HG02759 (cell line): ENCODE data around the gene SH2D5.
A peak's percentile ranks its signal among the peaks of the same experiment; 100 is the strongest.
"Not testable (repeated sequence)": the region's sequence is repeated elsewhere in the genome, so short reads cannot be mapped to it uniquely, and the experiment has no call there.

ENCODE experiments used
- ATAC-seq: cut with Tn5 transposase; IDR thresholded peaks from one replicate; pipeline ENCODE4 v1.9.1; 2021; ENCODE audit warnings: mild to moderate bottlenecking, moderate library complexity; ENCODE audit not compliant: unreplicated experiment

Gene SH2D5

DNA sequence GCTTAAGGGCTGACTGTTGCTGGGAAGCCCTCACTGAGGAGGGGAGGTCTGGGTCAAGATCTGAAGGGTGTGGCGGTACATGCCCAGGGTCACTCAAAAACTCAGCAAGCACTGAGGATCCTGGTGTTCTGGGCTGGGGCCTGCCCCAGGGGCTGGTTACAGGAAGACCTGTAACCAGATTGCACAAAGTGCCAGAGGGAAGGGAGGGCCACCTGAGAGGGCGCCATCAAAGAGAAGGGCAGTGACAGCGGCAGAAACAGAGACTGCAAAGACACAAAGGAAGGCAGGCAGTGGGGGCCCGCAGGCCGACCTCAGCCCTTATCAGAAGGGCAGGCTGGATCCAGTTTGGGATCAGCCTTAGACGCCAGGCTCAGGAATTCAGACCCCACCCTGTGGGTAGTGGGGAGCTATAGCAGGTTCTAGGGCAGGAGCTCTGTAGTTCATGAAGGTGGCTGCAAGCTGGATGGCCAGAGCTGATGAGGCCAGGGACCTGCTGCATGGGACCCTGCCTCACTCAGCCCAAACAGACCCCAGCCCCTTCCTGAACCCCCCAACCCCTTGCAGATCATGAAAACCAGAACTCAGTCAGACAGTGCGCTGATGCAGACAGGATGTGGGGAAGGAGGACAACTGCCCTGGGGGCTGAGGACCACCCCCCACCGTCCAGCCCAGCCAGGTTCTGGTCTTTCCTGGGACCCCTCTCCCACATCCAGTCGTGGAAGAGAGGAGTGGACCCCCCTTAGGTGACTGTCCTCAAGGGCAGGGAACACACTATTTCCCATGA is 3.9 kb downstream of the SH2D5 start:
- no peak for ATAC-seq

DNA sequence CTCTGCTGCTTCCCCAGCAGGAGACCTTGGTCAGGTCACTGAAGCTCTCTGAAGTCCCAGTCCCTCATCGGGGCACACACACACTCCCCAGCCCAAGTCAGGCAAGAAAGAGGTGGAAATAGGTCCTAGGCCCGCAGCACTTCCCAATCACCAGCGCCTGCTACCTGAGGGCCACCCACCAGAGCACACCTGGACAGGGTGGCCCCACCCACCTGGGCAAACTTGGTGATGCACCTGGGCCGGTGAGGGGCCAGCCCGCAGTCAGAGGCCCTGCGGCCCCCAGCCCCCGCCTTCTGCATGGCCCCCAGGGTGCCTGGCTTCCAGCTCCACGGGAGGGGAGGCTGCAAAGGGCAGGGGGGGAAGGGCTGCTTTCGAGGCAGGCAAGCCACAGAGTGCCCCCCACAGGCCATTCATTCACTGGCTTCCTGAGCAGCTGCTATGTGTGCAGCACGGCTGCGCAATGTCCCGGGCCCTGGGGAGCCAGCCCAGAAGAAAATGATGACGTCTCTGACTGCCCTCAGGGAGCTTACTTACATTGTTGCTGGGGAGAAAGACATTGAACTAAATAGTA is 4.7 kb downstream of the SH2D5 start:
- ATAC-seq = no peak

DNA sequence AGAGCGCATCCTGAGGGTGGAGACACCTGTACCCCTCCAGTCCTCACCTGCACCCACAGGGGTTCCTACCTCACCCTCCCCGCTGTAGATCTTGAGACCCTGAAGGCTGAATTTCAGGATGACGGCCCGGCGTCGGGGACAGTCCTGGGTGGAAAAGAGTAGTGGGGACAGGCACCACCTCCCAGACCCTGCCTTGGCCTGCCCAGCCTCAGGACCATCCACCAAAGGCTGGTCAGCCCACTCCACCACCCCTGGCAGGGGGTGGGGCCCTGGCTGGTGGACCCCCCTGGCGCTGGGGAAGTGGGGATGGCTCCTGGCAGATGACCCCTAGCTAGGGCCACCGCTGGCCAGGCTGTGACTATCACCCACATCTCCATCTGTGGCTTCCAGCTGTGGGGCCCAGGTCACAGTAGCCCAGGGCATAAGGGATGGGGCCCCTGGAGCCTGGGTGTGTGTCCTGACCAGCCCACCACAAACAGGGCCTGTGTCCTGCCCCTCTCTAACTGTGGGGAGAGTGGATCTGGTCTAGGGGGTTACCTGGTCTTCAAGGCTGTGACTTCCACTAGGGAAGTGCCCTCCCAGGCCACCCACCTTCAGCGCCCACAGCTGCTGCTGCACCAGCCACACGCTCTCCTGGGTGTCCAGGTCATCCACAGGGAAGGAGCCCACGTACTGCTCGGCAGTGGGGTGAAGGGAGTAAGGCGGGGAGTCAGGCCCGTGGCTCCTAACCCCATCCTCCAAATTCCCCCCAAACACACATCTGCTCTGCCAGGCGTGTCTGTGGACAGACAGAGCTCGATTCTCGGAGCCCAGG is 5.4 kb downstream of the SH2D5 start:
- ATAC-seq = no peak

DNA sequence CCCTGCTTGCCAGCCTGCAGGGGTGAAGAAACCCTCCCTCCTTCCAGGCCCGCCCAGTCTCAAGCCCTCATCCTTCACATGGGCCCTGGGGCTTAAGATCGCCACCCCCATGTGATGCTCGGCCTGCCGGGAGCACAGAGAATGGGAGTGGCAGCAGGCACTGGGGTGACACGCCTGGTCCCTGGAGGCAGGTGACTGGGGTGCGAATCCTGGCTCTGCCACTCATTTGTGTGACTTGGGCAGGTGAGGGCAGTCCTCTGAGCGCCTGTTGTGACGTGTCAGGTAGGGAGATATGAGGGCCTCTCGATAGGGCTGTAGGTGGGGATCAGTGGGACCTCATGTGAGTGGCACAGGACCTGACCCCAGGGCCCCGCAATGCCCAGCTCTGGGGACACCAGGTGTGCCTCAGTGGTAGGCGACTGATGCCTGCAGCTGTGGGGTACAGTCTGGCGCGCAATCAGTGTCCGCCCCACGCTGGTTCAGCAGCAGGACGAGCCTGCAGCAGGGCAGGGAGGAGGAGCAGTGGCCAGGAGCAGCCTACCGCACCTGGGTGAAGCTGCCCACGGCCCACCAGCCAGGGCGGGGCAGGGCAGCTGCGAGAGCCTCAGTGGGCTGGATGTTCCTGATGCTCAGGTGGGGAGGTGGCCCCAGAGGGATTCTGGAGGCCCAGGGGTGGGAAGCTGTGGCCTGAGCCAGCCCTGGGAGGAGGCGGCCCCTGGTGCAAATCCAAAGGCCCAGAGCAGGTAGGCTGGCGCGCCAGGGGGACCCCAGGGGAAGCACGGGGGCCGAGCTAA is 6.2 kb downstream of the SH2D5 start:
- no peak for ATAC-seq

DNA sequence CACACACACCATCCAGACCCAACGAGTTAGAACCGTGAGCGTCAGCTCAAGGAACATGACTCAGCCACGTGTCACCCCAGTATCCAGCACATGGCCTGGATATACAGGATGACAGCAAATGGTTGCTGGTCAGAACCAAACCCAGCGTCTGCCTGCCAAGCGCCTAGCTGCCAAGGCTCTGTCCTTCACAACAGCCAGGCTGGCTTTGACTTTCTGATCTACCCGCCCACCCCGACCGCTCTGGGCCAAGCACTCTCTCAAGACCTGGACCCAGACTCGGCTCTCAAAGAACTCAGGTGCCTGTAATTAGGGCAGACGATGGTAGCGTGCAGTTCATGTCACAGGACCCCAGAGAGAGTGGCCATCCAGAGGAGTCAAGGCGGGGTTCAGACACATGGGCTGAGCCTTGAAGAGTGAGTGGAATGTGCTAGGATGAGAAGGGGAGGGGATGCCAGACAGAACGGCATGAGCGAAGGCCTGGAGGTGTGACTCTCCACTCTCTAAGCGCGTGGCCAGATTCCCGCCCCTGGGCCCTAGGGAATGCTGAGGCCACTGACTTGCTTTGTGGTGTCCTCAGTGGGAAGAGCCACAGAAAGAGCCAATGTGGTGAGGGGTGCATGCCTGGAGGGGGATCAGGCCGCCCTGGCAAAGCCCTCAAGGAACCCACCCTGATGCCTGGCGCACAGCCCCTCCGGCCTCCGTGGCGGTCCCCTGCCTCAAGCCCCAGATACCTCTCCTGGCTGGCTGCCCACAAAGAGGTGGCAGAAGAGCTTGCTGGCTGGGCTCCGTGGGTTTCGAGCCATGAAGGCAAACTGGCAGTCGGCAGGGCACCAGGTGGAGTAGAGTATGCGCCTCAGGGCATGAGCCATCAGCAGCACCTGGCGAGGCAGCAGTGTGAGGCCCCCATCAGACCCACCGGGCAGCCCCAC is 7.0 kb downstream of the SH2D5 start:
- no peak for ATAC-seq

DNA sequence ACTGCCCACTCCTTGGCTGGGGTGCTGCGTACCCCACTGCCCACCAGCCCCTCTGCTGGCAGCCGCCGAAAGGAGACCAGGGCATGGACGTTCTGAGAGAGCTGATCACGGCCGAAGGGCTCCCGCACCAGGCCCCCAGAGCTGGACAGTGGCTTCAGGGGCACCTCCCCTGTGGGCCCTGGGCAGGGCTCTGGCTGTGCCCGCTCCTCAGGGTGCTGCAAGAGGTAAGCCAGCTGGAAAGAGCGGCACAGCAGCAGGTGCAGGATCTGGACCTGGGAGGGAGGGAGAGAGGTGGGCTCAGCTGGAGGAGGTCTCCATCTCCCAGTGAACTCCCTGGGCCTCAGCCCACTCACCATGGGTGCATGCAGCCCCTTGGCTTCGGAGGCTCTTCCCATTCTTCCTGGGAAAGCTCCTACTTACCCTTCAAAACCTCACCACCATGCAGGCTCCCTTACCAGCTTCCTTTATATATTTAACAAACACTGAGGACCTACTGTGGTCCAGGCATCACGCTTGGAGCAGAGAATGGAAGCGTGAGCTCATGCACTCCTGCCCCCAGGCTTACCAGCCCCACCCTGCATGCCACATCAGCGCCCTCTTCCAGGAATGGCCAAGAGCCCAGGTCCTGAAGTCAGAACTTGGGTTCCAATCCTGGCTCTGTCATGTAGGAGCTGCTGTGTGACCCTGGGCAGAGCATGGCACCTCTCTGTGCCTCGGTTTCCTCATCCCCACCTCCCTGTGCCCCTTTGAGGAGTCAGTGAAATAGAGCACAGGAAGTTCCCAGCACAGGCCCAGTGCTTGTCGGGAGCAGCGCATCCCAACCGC is 7.9 kb downstream of the SH2D5 start:
- no peak for ATAC-seq

DNA sequence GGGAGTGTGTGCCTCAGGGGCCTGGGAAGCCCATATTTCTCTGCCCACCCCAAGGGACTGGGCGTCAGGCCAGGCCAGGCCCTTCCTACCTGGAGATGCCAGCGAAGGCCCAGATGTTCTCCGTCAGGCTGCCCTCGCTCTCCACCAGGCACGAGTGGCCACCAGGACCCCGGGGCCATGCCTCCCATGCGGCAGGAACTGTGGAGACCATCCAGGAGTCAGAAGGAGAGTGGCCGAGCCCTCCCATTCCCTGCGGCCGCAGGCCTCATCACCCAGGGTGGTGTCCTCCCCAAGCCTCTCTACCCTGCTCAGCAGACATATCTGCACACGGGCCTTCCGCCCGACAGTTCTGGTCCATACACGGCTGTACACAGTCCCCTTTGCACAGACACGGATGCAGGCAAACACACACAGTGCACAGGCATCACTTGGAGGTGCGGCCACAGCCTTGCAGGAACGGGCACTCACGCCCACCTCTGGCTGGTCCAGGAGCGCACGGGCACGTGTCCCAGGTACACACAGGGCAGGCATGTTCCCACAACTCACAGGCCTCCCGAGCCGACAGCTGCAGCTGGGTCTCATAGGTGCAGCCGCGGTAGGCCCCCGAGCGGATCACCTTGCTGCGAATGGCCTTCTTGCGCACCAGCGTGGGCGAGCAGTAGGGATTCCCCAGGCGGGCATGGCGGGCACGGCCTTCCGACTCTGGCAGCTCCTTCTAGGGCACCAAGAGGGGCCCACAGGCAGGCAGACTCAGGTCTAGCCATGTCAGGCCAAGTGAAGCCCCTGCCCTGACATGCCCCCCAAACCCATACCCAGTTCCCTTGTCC is 8.8 kb downstream of the SH2D5 start:
- no peak for ATAC-seq

DNA sequence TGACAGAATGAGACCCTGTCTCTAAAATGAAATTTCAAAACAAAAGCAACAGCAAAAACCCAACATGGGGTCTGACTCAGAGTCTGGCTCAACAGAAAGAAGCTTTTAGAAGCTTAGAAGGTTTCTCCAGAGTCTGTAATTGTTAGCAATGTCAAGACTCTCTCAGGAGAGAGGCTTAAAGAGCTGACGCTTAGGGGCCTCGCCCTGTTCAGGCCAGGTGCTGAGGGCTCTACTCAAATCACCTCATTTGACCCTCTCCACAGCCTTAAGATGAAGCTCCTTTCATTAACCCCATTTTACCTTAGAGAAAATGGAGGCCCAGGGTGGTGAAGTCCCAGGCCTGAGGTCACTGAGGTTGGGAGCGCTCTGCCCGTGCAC is 9.4 kb downstream of the SH2D5 start:
- no peak for ATAC-seq

DNA sequence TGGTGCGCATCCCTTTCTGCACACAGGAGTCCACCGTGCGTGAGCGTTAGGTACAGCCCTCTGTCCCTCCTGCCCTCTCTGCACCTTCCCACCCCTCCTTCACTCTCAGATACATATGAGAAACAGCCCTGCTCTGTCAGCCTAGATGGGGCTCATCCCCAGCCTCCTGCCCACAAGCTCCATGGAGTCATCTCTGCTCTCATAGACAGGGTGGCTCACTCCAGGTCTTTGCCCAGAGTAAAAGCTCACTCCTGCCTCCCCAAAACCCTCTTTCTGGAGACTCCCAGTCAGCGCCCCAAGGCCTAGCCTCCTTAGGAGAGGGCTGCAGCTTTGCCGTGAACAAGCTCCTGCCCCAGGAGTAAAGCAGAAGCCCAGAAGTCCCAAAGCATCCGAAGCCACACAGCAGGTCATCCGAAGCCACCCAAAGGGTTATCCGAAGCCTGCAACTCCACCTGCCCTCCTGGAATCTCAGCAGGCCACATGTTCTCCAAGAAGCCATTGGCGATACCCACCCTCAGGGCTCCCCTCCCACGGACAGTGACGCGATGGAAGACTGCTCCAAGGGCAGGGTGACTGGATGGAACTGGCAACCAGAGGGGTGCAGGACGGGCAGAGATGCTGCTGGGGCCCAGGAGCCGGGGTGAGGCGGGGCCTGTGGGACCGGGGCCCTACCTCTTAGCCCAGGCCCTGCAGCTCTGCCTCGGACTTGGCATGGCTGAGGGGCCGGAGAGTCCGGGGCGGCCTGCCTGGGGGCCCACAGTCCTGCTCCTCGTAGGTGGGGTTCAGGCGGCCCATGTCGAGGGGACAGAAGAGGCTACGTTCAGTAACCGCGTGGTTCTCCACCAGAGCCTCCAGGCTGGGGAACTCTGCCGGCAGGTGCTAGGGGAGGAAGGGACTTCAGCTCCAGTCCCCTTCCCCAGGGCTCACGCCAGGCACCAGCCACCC is 11.1 kb downstream of the SH2D5 start:
- no peak for ATAC-seq

DNA sequence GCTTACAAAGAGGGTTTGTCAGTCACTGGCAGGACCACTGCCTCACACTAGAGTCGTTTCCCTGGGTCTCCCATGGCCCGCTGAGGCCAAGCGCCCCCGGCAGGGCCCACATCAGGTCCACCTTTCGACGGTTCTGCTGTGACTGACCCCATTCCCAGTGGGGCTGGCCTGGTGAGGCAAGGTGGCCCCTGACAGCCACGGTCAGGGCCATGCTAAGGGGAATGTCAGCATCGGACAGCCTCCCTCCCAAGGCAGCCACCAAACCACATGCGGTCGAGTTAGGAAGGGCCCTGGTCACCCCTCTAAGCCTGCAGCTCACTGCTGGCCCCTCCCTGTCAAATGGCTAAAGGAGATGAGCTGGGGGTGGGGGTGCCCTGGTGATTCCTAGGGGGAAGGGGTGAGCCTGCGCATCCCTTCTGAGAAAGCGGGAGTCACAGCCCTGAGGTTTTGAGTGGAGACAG is 11.8 kb downstream of the SH2D5 start:
- ATAC-seq = no peak

DNA sequence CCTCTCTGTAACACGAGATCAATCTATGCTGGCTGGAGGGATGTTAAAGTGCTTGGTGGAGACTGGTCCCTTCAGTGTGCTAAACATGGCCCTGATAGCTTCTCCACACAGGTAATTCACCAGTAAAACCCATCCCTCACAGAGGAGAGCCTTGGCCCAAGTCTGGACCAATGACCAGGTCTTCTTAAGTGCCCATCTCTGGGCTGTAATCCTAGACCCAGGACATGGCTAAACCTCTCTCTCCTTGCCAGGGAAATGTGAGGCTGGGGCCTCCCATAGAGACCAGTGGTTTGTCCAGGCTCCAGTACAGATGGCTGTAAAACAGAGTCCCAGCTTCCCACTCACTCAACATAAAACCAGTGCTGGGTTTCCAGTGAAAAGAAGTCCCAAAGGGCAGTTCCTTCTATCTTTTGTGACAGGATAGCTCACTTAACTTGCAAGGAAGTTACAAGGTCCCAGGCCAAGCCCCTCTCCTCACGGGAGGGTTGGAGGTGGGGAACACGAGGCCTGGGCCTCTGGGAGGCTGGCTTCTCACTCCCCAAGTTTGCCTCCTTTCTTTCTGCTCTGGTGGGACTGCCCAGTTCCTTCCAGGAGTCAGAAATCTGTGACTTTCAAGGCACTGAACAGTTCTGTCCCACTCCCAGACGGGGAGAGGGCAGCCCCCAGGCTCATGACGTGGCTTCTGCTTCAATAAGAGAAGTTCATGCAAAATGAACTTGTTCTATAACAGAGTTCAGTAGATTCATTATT is 12.5 kb downstream of the SH2D5 start:
- no peak for ATAC-seq

DNA sequence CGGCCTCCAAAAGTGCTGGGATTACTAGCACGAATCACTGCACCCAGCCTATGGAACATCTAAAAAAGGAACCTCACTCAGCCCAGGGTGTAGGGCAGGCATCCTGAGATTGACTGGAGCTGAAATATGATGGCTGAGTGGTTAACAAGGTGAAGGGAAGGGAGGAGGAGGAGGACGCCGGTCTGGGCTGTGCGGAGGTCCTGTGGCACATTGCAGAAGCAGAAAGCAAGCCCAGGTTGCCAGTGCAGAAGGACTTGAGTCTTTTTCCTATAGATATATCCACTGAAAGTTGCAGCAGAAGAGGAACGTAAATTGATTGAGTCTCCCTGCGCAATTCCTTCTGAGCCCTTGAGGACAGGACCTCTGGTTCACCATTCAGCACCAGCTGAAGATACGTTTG is 13.2 kb downstream of the SH2D5 start:
- ATAC-seq = no peak

DNA sequence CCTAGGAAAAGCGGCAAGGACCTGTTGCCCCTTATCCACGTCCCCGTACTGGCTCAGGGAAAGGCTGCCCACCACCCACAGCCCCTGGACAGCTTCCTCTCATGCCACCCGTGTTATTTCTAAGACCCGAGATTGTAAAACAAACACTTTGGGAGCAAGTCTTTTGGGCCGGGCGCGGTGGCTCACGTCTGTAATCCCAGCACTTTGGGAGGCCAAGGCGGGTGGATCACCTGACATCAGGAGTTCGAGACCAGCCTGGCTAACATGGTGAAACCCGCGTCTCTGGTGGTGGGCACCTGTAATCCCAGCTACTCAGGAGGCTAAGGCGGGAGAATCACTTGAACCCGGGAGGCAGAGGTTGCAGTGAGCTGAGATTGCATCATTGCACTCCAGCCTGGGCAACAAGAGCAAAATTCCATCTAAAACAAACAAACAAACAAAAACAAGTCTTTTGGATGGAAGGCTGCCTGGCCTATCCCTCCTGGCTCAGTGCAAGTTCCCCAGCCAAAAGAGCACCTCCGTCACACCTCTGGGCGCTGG is 14.1 kb downstream of the SH2D5 start:
- not testable (repeated sequence) for ATAC-seq

DNA sequence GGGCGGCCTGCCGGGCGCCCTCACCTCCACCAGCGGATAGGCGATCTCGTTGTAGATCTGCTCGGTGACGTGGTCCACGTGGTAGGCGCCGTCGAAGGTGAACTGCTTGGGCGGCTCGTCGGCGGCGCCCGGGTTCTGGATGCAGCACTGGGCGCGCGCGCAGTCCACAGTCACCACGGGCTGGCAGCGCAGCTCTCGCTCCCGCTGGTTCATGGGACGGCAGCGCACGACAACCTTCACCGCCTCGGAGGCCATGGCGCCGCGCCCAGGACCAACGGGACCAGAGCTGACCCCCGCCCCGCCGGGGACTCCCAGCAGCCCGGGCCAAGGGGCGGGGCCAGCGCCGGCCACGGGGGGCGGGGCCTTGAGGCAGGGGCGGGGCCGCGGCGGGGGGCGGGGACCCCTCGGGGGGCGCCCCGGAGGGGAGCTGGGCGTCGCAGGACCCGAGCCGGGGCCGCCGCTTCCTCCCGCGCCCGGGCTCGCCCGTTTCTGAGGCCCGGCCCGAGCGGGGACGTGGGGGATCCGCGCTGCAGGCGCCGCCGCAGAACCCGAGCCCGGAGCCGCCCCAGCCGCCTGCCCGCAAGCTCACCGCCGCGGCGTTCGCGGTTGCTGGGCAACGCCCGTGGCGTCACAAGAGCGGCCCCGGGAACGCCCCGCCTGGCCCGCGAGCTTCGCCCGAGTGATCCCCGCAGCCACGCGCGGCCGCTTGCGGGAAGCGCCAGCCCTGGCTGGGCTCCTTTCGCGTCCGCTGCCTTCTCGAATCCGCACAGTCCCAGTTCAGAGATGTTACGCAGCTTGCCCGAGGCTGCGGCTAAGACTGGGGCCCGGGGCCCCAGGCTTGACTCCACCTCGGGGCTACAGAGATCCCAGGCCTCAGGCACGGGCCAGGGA is 14.8 kb downstream of the SH2D5 start, which contains the start of gene KIF17:
Gene KIF17, minus strand, starts transcription at position 556 of the 891 bp plus-strand sequence. Its CDS starts 301 bp downstream, at position 255.
- ATAC-seq = peak; percentile 58

DNA sequence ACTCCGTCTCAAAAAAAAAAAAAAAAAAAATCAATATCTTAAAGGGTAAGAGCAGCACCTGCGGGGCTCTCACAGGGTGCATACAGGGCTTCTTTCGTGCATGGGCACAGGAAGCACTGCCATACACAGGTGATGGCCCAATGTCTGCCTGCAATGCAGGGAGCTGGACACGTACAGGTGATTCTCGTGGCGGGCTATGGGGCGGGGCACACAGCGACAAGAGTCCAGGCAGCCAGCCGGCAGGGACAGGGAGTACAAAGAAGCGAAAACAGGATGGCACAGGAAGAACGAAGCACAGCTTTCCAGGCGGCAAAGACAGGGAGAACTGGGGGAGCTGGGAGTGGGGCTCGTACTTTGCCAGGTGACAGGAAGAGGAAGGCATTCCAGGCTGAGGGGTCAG is 16.3 kb downstream of the SH2D5 start:
- ATAC-seq = no peak
